Heart left ventricle (tissue), 16 donors: ENCODE measurements around the gene MPG. TPM values are rescaled to one million over a fixed set of nuclear protein-coding genes. Genes with fewer than 3 reads are reported as not detected.

Source experiments
- ATAC-seq, 4 donors: fragments of 200-7000 bp; cut with Tn5 transposase; one replicate each; pipeline ENCODE4 v1.9.1; 2020 to 2022; ENCODE audit warnings: moderate library complexity in 4 of 4, mild to moderate bottlenecking in 3 of 4, moderate number of reproducible peaks in 1 of 4
- DNase-seq, 5 donors: peaks; one replicate each; pipeline ENCODE4 v3.0.0-alpha.2; 2020
- H3K27ac ChIP-seq, 12 donors: fragments of 200-600 bp; sonication (generic) in 4 of 12; one replicate each; pipeline versions ENCODE4 v1.5.0 to v1.8.0; 2016 to 2022; ENCODE audit warnings: mild to moderate bottlenecking in 2 of 12
- H3K27me3 ChIP-seq, 9 donors: fragments of 200-600 bp; sonication (generic) in 2 of 9; one replicate each; pipeline versions ENCODE4 v1.5.1 to v1.8.0; 2016 to 2022; ENCODE audit warnings: mild to moderate bottlenecking in 3 of 9
- H3K36me3 ChIP-seq, 9 donors: fragments of 200-600 bp; sonication (generic) in 2 of 9; one replicate each; pipeline versions ENCODE4 v1.5.0 to v1.8.0; 2018 to 2022; ENCODE audit warnings: mild to moderate bottlenecking in 2 of 9
- H3K4me1 ChIP-seq, 12 donors: fragments of 200-600 bp; sonication (generic) in 4 of 12; one replicate each; pipeline versions ENCODE4 v1.5.0 to v1.8.0; 2016 to 2022; ENCODE audit warnings: mild to moderate bottlenecking in 3 of 12
- H3K4me3 ChIP-seq, 12 donors: fragments of 200-600 bp; sonication (generic) in 4 of 12; one replicate each; pipeline versions ENCODE4 v1.5.0 to v1.8.0; 2017 to 2022; ENCODE audit warnings: mild to moderate bottlenecking in 9 of 12, moderate library complexity in 4 of 12
- H3K9me3 ChIP-seq, 12 donors: fragments of 200-600 bp; sonication (generic) in 4 of 12; one replicate each; pipeline versions ENCODE4 v1.5.0 to v1.8.0; 2016 to 2022; ENCODE audit warnings: mild to moderate bottlenecking in 1 of 12
- POLR2A ChIP-seq, 2 donors: fragments of 450-650 bp; IDR thresholded peaks; one replicate each; pipeline ENCODE4 v1.6.1; 2017; ENCODE audit warnings: antibody characterized with exemption in 2 of 2, mild to moderate bottlenecking in 2 of 2, moderate library complexity in 2 of 2
- WGBS, 4 donors: extraction: QIAGEN DNeasy Blood & Tissue Kit in 2 of 4; methylation state at CpG; one replicate each; pipeline versions ENCODE4 v1.1.5 to v1.1.7; 2013 to 2018; 5-methylcytosine and 5-hydroxymethylcytosine counted together
- intact Hi-C, 10 donors: fragments of 100-400 bp; cut with DNase I; formaldehyde crosslinking; loops; one replicate each; pipeline versions ENCODE4 v1.11.1 to v1.14.2; 2022
- polyA plus RNA-seq, 2 donors: library from polyadenylated mRNA; stranded (reverse); fragments of 200-250 nt; gene quantifications; one replicate each; pipeline ENCODE4 v1.2.3, GENCODE V29; 2013
- total RNA-seq, 9 donors: library from RNA; depleted of rRNA in 2 of 9; stranded (reverse); fragments of >200 nt in 2 of 9; fragmentation: NEBNext Ultra II Directional in 3 of 9; extraction: Animal tissue kit (Norgen Biotek cat#: 25700) in 3 of 9; gene quantifications; one replicate each; pipeline versions ENCODE4 v1.1.0 to v1.2.4, GENCODE V29; 2016 to 2023
- TF ChIP-seq, protein P1 (sequence below), 12 donors: fragments of 200-600 bp; sonication (generic) in 4 of 12; IDR thresholded peaks; one replicate each; pipeline versions ENCODE4 v1.5.0 to v1.8.0; 2018 to 2022; ENCODE audit warnings: antibody characterized with exemption in 12 of 12, mild to moderate bottlenecking in 5 of 12
- donor health status: ischemic (EF 13 %, LVEDD 7.1; RV severe dilation, severe dysfunction).
- donor health status: healthy with polysubstance abuse.
- donor health status: DM: no; HTN: yes; CAD: no.
- donor health status: DM: no; HTN: no; CAD: no.
- donor health status: ischemic (EF 25% LVEDD 6.9; RV normal size, moderate dysfunction).
- donor health status: ischemic (EF 25% LVEDD 5.7; RV mildly dilated, moderate dysfunction).
- donor health status: healthy.
- donor health status: DM: yes; HTN: yes; CAD: no.
- donor health status: ischemic (EF 35%, LVEDD 5.7; RV mildly dilated, moderate dysfunction).
- donor health status: nonischemic (EF 11% LVEDD 7.7; RV severe dilation, severe dysfunction).
- donor health status: DM: yes; HTN: yes; CAD: no.
- donor health status: PGD.
- donor health status: ischemic (EF 29% LVEDD 5.4; RV normal size, mild dysfunction).
- donor health status: nonischemic (EF 23%, LVEDD 6.1; RV moderate dilation, normal function).

The MPG gene
- total and polyA plus RNA-seq, 11 donors: 30.5 to 89.7 (median 40.3) TPM

DNA sequence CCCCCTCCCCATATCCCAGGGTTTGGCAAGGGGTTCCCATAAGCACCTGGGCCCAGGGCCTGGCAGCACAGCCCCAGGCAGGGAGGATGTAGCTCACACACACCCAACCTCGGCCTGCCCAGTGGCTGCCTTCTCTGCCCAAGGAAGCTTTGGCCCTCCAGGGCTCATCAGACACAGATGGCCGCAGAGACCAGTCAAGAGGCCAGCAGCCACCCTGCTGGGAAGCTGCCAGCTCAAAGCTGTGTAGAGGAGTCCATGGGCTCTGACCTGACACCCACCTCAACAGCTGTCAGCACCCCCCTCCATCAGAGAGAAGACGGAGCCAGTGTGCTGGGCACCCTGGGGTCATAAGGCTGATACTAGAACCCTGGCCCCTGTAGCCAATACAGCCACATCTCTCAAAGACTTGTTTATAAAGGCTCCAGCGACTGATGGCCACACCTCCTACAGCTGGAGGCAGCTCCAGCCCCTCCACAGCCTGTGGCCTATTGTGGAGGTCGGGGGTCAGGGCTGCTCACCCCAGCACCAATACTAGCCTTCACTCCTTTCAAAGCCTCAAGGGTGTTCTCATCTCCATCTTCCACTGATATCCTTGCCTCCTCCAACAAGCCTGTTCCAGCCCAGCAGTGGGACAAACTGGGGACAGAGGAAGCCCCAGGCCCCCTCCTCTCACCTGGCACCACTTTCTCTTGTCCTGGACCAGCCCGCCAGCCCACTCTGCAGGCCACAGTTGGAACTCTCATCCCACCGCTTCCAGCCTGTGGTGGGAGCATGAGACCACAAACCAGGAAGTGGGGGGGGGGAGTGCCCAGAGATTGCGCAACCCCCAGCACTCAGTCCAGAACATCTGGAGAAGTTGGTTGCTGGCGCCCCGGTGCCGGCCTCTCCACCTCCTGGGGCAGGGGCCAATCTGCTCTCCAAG is 2.2 kb upstream of the MPG start:
- H3K36me3 ChIP-seq: peaks cover 0 to 16% (median 12%) of the 10 kb centered on the region in 9 donors
- intact Hi-C loops: no loop called here
- peak; percentile 80 to 90 (median 84) for DNase-seq
- WGBS, 4 donors: 37 to 51% (median 41%) methylated on average over 6 to 11 of the region's 11 CpGs
- H3K4me3 ChIP-seq: peak overlapping the region in 6 of 12 donors; percentile 14 to 99 (median 84)
- peak; percentile 6 to 32 (median 16) for ATAC-seq
- peaks cover 5 to 80% (median 65%) of the 10 kb centered on the region in 12 donors for H3K4me1 ChIP-seq
- H3K9me3 ChIP-seq: no peaks in the 10 kb centered on the region
- H3K27me3 ChIP-seq: peaks cover 0 to 29% (median 0%) of the 10 kb centered on the region in 9 donors
- TF ChIP-seq POLR2A (IDR thresholded peaks at IDR 0.05): peak in 1 of 2 donors; percentile 39
- TF ChIP-seq, protein P1, sequence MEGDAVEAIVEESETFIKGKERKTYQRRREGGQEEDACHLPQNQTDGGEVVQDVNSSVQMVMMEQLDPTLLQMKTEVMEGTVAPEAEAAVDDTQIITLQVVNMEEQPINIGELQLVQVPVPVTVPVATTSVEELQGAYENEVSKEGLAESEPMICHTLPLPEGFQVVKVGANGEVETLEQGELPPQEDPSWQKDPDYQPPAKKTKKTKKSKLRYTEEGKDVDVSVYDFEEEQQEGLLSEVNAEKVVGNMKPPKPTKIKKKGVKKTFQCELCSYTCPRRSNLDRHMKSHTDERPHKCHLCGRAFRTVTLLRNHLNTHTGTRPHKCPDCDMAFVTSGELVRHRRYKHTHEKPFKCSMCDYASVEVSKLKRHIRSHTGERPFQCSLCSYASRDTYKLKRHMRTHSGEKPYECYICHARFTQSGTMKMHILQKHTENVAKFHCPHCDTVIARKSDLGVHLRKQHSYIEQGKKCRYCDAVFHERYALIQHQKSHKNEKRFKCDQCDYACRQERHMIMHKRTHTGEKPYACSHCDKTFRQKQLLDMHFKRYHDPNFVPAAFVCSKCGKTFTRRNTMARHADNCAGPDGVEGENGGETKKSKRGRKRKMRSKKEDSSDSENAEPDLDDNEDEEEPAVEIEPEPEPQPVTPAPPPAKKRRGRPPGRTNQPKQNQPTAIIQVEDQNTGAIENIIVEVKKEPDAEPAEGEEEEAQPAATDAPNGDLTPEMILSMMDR (IDR thresholded peaks at IDR 0.05): peak in 5 of 12 donors; percentile 5 to 42 (median 26)
- peak overlapping the region; percentile 91 to 99 (median 96) for H3K27ac ChIP-seq

DNA sequence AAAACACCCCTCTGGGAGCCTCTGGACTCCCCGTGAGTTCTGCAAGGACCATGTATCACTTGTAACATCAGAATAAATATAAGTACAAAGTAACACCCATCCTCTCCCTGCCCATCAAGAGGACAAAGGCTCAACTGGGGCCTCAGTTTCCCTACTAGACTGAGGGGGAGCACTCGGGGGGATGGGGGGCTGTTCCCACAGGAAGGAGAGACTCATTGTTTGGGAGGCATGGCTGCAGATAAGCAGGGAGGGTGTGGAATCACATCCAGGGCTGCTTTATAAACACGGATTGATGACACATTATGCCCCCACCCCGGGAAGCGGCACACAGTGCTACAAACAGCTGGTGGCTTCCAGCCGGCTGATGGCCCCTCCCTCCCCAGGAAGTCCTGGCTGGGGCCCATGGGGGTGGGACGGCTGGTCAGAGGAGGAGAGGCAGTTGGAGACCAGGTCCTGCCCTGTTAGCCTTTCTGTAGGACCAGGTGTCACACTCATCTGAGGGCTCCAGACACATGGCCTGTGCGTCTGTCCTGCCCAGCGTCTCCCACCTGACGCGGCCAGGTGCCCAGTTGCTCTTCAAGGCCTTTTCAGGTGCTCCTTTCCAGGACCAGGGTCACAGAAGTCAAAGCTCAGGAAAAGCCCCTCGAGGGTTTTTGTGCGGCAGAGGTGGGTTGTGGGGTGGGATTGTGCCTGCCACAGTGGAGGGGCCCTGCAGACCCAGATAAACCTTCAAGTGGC is 1.3 kb upstream of the MPG start:
- H3K4me1 ChIP-seq: peaks cover 0 to 71% (median 59%) of the 10 kb centered on the region in 12 donors

DNA sequence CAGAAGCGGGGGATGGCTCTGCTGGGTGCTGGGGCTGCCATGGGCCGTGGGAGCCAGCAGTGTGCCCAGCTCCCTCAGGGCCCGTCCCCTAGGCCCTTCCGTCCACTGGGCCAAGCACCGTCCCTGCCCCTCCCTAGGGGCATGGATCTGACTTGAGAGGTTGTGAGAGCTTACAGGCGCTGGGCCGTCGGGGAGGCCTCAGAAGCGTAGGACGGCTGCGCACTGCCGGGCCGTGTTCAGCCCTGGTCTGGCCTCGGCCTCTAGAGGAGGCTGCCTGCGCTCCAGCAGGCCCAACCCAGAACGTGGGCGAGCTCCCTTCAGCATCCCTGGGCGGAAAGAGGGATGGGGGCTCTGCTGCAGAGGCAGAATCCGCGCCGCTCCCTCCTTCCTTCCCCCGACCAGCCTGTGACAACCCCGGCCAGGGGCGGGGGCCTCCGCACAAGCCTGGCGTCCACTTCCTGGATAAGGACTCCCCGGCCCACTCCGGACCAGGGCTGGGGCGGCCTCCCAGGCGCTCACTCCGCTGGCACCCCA is 685 bp upstream of the MPG start:
- TF ChIP-seq POLR2A (IDR thresholded peaks at IDR 0.05): no peak
- TF ChIP-seq, protein P1 (IDR thresholded peaks at IDR 0.05): no peak
- Histone ChIP-seq H3K27ac (peak overlapping the region; percentile 91 to 99 (median 96)), H3K9me3 (no peaks in the 10 kb centered on the region), H3K27me3 (peaks cover 0 to 15% (median 0%) of the 10 kb centered on the region in 9 donors), H3K4me3 (peak overlapping the region; percentile 61 to 99 (median 86)), H3K4me1 (peaks cover 0 to 71% (median 59%) of the 10 kb centered on the region in 12 donors), H3K36me3 (peaks cover 0 to 21% (median 13%) of the 10 kb centered on the region in 9 donors)
- DNase-seq: peak; percentile 66 to 80 (median 72)
- WGBS, 4 donors: 23 to 57% (median 36%) methylated on average over 1 to 31 of the region's 31 CpGs
- peak in 3 of 4 donors; percentile 12 to 26 (median 24) for ATAC-seq
- intact Hi-C loops: no loop called here

More for the DNA sequence above, 1.3 kb upstream of the MPG start:
- intact Hi-C loops: no loop called here
- peak overlapping the region in 11 of 12 donors; percentile 61 to 99 (median 86) for H3K4me3 ChIP-seq
- TF ChIP-seq, protein P1 (IDR thresholded peaks at IDR 0.05): no peak
- peak in 1 of 2 donors; percentile 48 for TF ChIP-seq POLR2A (IDR thresholded peaks at IDR 0.05)
- H3K27ac ChIP-seq: peak overlapping the region; percentile 91 to 99 (median 96)
- H3K9me3 ChIP-seq: no peaks in the 10 kb centered on the region
- peaks cover 0 to 21% (median 0%) of the 10 kb centered on the region in 9 donors for H3K27me3 ChIP-seq
- WGBS, 4 donors: 25 to 41% (median 35%) methylated on average over 8 to 13 of the region's 13 CpGs
- H3K36me3 ChIP-seq: peaks cover 0 to 21% (median 13%) of the 10 kb centered on the region in 9 donors
- ATAC-seq: peak; percentile 18 to 66 (median 50)
- DNase-seq: peak; percentile 84 to 93 (median 91)
